Fibroblast of skin of abdomen (primary cell): Measurements from ENCODE around the gene GFY.

Experiments
- DNase-seq: peaks from one replicate; pipeline ENCODE4 v3.0.0-alpha.2; 2013

Gene GFY

DNA sequence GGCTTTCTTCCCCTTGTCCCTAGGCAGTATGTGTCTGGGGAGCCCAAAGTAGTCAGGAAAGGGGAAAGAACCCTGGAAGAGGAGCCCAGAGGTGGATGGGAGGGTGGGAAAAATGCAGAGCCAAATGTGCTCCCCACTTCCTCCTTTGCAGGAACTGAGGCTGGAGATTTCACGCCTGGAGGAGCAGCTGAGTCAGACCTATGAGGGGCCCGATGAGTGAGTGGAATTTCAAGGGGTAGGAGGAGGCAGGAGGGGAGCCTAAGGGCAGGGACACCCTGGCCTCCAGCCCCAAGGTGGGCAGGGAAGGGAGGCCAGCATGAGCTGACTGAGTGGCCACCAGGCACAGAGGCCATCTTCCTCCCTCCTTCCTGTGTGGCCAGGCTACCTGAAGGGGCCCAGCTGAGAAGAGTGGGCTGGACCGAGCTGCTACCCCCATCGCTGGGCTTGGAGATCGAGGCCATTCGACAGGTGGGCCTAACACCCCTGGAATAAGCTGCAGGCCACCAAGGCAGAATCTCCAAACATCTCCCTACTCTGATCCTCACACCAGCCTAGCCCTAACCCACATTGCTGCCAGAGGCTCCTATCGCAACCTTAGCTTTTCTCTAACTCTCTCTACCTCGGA is 16.3 kb upstream of the GFY start:
- peak; percentile 9 for DNase-seq

GRCh38 chr19:49409441-49410029 is 15.7 kb upstream of the GFY start:
- DNase-seq, result no peak

DNA sequence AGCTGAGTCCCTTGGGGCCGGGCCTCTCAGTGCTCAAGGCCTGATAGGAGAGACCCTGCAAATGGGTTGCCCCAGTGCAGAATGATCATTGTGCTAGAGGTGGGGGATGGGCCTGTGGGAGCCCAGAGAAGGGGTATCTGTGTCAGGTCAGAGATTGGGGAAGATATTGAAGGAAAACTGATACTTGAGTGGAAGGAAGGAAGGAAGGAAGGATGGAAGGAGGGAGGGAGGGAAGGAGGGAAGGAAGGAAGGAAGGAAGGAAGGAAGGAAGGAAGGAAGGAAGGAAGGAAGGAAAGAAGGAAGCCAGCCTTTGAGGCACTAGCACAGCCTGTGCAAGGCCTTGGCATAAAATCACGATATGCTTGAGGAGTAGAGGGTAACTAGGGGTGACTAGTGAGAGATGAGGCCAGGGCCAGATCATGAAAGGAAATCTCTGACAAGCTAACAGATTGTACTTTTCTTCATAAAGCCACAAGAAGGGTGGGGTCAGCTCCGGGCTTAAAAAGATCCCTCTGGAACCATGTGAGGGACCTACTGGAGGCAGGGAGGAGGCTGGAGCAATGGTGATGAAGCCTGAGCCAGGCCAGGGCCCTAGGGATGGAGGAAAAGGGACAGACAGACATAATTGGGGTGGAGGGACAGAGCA is 13.4 kb upstream of the GFY start:
- DNase-seq, result no peak

DNA sequence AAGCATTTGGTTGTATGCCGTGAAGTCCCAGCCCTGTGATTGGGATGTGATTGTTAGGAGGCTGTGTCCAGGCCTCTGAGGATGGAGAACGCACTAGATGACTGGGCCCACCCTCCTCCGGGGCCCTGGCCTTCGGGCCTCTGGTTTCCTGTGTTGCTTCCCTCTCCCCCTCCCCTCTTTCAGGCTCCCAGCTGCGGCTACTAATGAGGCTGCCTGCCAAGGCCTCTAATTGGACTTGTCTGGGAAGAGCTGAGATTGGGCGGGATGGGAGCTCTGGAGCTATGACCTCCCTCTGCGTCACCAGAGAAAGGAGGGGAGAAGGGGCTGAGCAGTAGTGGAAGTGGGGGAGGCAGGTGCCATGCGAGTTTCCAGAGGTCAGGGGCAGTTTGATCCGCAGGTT is 11.8 kb upstream of the GFY start:
- peak; percentile 49 for DNase-seq

DNA sequence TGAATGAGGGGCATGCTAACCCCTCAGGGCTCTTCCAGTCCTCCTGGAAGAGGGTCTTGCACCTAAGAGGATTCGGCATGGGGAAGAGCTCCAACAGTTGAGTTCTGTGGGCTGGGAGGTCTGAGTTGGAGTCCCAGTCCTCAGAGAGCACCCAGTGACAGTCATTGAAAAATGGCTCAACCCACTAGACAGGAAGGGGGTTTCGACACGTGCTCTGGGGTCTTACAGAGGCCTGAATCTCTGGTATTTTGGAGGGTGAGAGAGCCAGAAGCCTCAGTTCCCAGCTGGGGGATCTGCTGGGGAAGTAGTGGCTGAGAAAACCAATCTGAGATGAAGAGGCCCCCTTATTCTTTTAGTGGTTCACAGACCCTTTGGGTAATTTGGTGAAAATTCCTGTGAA is 10.9 kb upstream of the GFY start:
- DNase-seq, result no peak

DNA sequence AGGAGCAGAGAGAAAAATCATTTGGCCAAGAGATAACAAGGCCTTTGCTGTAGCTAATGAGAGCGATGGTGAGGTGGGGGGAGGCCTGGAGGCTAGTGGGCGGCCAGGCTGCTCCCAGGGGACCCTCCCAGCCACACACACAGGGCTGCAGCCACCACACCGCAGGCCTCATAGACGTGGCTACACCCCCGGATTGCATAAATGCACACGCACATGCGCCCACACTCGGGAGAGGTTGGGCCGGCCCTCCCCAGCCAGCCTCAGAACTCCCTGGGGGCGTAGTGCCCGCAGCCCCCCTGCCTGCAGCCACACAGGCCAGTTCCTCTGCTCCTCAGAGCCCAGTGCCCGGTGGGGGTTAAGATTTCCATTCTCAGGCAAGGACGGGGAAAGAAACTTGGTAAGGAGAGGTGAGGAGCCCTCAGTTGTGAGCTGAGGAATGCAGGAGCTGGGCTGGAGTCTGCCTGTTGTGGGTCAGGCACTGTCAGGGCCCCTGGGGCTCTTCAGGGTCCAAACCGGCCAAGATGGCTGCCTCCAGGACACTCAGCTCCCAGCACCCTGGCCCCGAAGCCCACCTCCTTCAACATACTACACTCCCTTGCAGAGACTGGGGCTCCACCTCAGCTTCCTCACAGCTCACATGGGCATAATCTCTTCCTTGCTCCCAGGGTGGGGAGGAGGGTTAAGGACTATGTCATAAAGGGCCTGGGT is 9.9 kb upstream of the GFY start:
- no peak for DNase-seq

DNA sequence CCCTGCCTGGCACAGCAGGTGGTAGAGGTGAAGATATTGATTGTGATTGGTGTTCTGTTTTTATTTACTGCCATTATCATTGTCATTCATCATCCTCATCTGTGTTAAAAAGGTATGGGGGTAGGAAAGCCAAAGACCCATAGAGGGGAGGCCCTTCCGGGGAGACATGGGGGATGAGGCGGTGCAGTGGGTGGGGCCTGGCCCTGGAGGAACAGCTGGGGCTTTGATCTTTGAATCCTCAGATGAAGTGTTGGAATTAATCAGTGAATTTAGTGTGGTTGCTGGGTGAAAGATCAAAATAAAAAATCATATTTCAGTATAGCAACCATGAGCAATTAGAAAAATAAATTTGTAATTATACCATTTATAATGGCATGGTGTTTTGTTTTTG is 9.4 kb upstream of the GFY start:
- DNase-seq, result no peak

GRCh38 chr19:49417088-49417487 is 8.1 kb upstream of the GFY start:
- no peak for DNase-seq

DNA sequence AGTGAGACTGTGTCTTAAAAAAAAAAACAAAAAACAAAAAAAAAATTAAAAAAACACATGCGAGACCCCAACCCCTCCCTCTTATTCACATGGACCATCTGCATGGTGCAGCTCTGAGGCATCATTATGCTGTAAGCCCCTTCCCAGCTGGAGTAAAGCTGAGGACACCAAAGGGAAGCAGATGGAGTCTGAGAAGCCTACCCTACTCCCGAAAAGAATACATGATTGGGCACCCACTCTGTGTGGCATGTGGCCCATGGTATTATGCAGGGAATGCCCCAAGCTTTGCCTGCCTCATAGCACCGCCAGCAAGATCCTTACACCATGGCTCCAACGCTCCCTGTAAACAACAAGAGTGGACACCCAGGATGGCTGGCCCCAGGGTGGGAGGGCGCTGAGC is 6.7 kb upstream of the GFY start:
- DNase-seq, result no peak

DNA sequence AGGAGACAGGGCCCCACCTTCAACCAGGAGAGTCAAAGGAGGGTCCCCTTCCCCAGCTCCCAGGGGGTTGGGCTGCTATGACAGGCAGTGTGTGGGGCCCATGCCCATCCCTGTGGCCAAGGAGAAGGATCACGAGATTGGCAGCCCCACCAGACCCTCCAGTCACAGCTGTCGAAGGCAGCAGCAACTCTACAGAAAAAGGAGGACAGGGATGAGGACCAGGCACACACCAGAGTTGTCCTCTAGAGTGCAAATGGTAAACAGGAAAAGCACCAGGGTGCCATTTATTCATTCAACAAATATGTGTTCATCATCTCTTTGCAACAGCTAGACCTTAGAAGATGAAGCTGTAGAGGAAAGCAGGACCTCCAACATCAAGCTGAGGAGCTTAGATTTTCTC is 6.0 kb upstream of the GFY start:
- DNase-seq, result no peak

DNA sequence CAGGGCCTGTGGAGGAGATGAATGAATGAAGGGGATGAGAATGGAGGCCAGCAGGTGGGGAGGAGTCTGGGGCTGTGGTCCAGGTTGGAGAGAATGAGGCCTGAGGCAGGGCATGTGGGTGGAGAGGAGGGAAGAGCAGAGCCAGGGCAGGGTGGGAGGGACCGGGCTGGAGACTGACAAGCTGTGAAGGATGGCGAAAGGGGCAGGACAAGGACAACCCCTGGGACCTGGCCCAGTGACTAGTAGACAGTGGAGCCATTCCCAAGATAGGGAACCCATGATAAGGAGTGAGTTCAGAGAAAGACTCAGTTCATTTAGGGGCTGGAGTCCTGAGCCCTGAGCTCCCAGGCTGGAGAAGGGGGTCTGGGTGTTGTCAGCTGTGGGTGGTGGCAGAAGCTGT is 5.0 kb upstream of the GFY start:
- no peak for DNase-seq

GRCh38 chr19:49421039-49421877 is 3.9 kb upstream of the GFY start:
- DNase-seq, result peak; percentile 24

GRCh38 chr19:49421878-49422202 is 3.3 kb upstream of the GFY start:
- DNase-seq, result no peak

GRCh38 chr19:49422407-49423070 is 2.6 kb upstream of the GFY start:
- no peak for DNase-seq

DNA sequence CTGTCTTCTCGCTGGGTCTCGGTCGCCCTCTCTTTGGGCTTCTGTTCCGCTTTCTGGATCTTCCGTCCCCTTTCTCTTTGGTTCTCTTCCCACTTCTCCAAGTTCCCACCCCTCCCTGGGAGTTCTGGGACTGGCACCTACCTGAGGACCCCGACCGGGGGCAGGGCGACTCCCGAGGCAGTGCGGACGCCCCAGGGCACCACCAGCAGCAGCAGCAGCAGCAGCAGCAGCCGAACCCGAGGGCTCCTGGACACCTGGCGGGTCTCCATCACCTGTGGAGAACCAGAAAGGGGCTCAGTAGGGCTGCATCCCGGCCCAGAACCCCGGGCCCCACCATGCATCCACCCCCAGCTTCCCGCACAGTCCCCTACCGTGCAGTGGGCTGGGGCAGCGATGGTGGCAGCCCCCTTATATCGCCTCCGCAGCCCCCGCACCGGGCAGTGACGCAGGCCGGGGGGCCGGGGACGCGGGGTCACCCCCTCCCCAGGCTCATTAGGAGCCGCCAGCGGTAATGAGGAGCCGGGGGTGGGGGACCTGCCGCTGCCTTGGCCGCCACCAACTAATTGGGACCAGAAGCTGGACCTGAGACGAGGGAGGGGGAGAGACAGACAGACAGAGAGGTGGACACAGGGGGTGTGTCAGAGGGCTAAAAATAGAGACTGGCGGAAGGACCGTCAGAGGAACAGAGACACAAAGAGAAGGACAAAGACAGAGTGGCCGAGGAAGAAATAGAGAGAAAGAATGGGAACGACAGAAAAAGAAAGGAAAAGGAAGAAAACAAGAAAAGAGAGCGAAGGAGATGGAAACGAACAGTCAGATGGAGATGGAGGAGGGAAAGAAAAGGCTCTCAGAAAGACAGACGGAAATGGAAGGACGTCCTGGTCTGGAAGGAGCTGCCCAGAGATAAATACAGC is 1.9 kb upstream of the GFY start, which contains the start of gene PTH2:
TSS of gene PTH2 (minus strand) at position 371 of the 914 bp plus-strand sequence. CDS start at position 269, 102 bp downstream.
- DNase-seq, result no peak

- DNase-seq, result no peak
Observed at GRCh38 chr19:49423985-49424303, 1.2 kb upstream of the GFY start.

- no peak for DNase-seq
Observed at GRCh38 chr19:49425922-49426592, 869 bp downstream of the GFY start.

GRCh38 chr19:49427339-49427738 is 2.2 kb downstream of the GFY start:
- DNase-seq, result no peak

GRCh38 chr19:49427855-49428546 is 2.8 kb downstream of the GFY start:
- DNase-seq, result no peak
